GM21723 (cell line): ENCODE data around the gene SRD5A1.

Source experiments
- ATAC-seq: cut with Tn5 transposase; IDR thresholded peaks from one replicate; pipeline ENCODE4 v1.9.1; 2021; ENCODE audit warnings: mild to moderate bottlenecking, moderate library complexity; ENCODE audit not compliant: unreplicated experiment

The SRD5A1 gene

GRCh38 chr5:6723816-6724300 is 90.6 kb downstream of the SRD5A1 start:
- ATAC-seq = no peak
